Common myeloid progenitor, CD34-positive (primary cell): ENCODE results near the gene CCDC195.

Experiments
- CTCF ChIA-PET: fragments of 350-600 bp; sonication (Branson Sonifier 250); formaldehyde crosslinking; loops from one replicate; lab custom pipeline; 2021; ENCODE audit warnings: antibody characterized with exemption; lab: Charles Lee
- POLR2A ChIA-PET: fragments of 350-600 bp; sonication (Branson Sonifier 250); formaldehyde crosslinking; loops from one replicate; lab custom pipeline; 2021; ENCODE audit warnings: antibody characterized with exemption; lab: Charles Lee
- DNase-seq, 3 donors: peaks; one replicate each; pipeline versions ENCODE4 v3.0.0 to v3.0.0-alpha.2; 2013
- H3K27ac ChIP-seq, 2 experiments: 1 replicate in 1 of 2; 2 replicates in 1 of 2; pipeline ENCODE4 v1.7.0; 2013; ENCODE audit warnings: inconsistent platforms in 2 of 2, low read length in 2 of 2, mild to moderate bottlenecking in 2 of 2, low read depth in 1 of 2, moderate library complexity in 1 of 2; ENCODE audit not compliant: severe bottlenecking in 2 of 2, insufficient read depth in 1 of 2, poor library complexity in 1 of 2
- H3K27me3 ChIP-seq, 5 experiments: replicated peaks in 2 of 5; 1 replicate in 3 of 5; 2 replicates in 2 of 5; pipeline versions ENCODE4 v1.6.1 to v1.7.0; 2013; ENCODE audit warnings: low read length in 4 of 5, mild to moderate bottlenecking in 2 of 5, moderate library complexity in 2 of 5, inconsistent platforms in 1 of 5; ENCODE audit not compliant: insufficient read depth in 5 of 5, control insufficient read depth in 4 of 5
- H3K36me3 ChIP-seq, 4 experiments: 1 replicate in 2 of 4; 2 replicates in 2 of 4; pipeline versions ENCODE4 v1.6.1 to v1.7.0; 2013; ENCODE audit warnings: low read length in 3 of 4, control low read depth in 1 of 4, mild to moderate bottlenecking in 1 of 4; ENCODE audit not compliant: control insufficient read depth in 4 of 4, insufficient read depth in 4 of 4
- H3K4me1 ChIP-seq, 4 experiments: 1 replicate in 3 of 4; 2 replicates in 1 of 4; pipeline versions ENCODE4 v1.6.1 to v1.7.1; 2013; ENCODE audit warnings: low read length in 3 of 4, mild to moderate bottlenecking in 3 of 4, control low read depth in 1 of 4, inconsistent platforms in 1 of 4, moderate library complexity in 1 of 4; ENCODE audit not compliant: control insufficient read depth in 4 of 4, insufficient read depth in 4 of 4; ENCODE audit errors: control extremely low read depth in 1 of 4
- H3K4me3 ChIP-seq, 7 experiments: 1 replicate in 4 of 7; 2 replicates in 3 of 7; pipeline versions ENCODE4 v1.5.1 to v1.7.0; 2013; ENCODE audit warnings: mild to moderate bottlenecking in 7 of 7, low read length in 6 of 7, moderate library complexity in 6 of 7, inconsistent platforms in 2 of 7, low read depth in 2 of 7, control low read depth in 1 of 7; ENCODE audit not compliant: insufficient read depth in 4 of 7, control insufficient read depth in 1 of 7; ENCODE audit errors: extremely low read depth in 1 of 7
- H3K9me3 ChIP-seq, 5 experiments: 1 replicate in 4 of 5; 2 replicates in 1 of 5; pipeline versions ENCODE4 v1.6.1 to v1.7.1; 2013; ENCODE audit warnings: low read length in 4 of 5, mild to moderate bottlenecking in 2 of 5, inconsistent platforms in 1 of 5, low read depth in 1 of 5, moderate library complexity in 1 of 5; ENCODE audit not compliant: control insufficient read depth in 4 of 5, insufficient read depth in 2 of 5; ENCODE audit errors: control extremely low read depth in 1 of 5
- WGBS: methylation state at CpG from one replicate; pipeline ENCODE4 v1.1.5; 2013; ENCODE audit not compliant: insufficient coverage; 5-methylcytosine and 5-hydroxymethylcytosine counted together

CCDC195 gene

DNA sequence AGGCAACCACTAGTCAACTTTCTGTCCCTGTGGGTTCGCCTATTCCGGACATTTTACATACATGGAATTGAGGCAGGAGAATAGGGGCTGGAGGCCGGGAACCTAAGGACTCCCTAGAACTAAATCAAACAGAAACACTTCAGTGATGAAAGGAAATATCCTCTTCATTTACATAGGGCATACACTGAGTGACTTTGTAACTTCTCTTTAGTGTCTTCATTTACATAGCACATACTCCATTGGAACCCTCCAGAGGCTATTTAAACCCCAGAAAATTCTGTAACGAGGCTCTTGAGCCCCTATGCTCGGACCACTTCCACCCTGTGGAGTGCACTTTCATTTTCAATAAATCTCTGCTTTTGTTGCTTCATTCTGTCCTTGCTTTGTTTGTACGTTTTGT, 56.5 kb downstream of the CCDC195 start:
- CTCF ChIA-PET = no interaction called here
- DNase-seq = no peak
- H3K4me3 ChIP-seq = no peak overlapping the region
- no peaks in the 10 kb centered on the region for H3K27me3 ChIP-seq
- no peaks in the 10 kb centered on the region for H3K4me1 ChIP-seq
- WGBS = 100% methylated on average over 6 of the region's 6 CpGs
- no peak overlapping the region for H3K27ac ChIP-seq
- no peaks in the 10 kb centered on the region for H3K36me3 ChIP-seq
- POLR2A ChIA-PET = no interaction called here
- H3K9me3 ChIP-seq = peaks cover 0 to 10% (median 3%) of the 10 kb centered on the region in 5 experiments

DNA sequence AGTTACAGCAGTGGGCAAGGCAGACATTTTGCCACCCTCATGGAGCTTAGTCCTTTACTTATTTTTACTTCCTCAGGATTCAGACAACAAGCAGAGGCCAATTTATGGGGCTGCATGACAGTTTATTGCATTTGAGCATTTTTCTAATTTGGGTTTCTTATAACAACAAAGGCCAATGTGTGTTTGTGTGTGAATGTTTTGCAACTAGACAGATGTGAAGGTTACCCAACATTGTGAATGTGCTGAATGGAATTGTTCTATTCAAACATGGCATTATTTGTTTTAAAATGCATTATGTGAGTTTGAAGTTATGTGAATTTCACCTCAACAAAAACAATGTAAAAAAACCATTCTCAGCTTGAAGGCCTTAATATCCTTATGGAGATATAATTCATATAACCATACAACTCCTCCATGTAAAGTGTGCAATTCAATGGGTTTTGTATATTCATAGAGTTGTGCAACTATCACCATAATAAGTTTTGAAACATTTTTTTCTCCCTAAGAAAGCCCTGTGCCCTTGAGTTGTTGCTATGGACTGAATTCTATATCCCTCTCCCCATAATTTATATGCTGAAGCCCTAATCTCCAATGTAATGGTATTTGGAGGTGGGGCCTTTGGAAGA, 57.3 kb downstream of the CCDC195 start:
- Histone ChIP-seq H3K27me3 (no peaks in the 10 kb centered on the region), H3K36me3 (no peaks in the 10 kb centered on the region), H3K9me3 (peaks cover 0 to 7% (median 3%) of the 10 kb centered on the region in 5 experiments), H3K4me3 (no peak overlapping the region), H3K4me1 (no peaks in the 10 kb centered on the region), H3K27ac (no peak overlapping the region)
- POLR2A ChIA-PET = no interaction called here
- DNase-seq = no peak
- CTCF ChIA-PET = interaction anchor here (1.2 kb wide), 1 partner anchor 8 kb away, joined by 3 read pairs; no protein-coding TSS in a partner anchor

DNA sequence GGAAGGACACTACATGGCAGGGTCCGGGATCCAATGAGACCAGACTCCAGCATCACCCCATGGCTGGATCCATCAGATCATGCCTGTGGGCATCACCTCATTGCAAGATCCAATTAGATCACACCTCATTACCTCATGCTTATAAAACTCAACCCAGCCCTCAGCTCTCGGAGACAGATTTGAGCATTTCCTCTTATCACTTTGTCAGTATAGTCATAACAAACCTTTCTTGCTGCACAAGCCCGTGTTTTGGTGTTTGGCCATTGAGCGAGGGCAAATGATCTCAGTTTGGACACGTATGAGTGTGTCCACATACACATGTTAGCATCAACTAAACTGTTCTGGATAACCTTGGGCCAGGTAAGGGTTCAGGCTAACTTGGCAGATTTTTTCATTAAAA, 58.8 kb downstream of the CCDC195 start:
- Histone ChIP-seq H3K27ac (no peak overlapping the region), H3K27me3 (no peaks in the 10 kb centered on the region), H3K4me1 (no peaks in the 10 kb centered on the region), H3K36me3 (no peaks in the 10 kb centered on the region), H3K4me3 (no peak overlapping the region), H3K9me3 (peaks cover 0 to 4% (median 2%) of the 10 kb centered on the region in 5 experiments)
- no peak for DNase-seq
- WGBS = 98% methylated on average over 4 of the region's 5 CpGs
- CTCF ChIA-PET = interaction anchor here (1.8 kb wide), 1 partner anchor 11 kb away, joined by 5 read pairs; no protein-coding TSS in a partner anchor
- POLR2A ChIA-PET = no interaction called here

DNA sequence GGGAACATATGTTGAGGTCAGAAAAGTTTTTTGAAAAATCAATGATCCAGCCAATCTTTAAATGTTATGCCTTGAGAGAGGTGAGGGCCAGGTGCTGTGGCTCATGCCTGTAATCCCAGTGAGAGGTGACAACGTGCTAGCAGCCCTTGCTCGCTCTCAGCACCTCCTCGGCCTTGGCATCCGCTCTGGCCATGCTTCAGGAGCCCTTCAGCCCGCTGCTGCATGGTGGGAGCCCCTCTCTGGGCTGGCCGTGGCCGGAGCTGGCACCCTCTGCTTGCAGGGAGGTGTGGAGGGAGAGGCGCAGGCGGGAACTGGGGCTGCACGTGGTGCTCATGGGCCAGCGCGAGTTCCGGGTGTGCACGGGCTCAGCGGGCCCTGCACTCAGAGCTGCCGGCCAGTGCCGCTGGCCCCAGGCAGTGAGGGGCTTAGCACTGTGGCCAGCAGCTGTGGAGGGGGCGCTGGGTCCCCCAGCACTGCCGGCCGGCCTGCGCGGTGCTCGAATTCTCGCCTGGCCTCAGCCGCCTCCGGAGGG, 61.1 kb downstream of the CCDC195 start:
- H3K9me3 ChIP-seq = peaks cover 0 to 2% (median 0%) of the 10 kb centered on the region in 5 experiments
- H3K36me3 ChIP-seq = no peaks in the 10 kb centered on the region
- H3K27ac ChIP-seq = no peak overlapping the region
- DNase-seq = no peak
- H3K4me1 ChIP-seq = no peaks in the 10 kb centered on the region
- ChIA-PET POLR2A (no interaction called here), CTCF (no interaction called here)
- H3K4me3 ChIP-seq = no peak overlapping the region
- H3K27me3 ChIP-seq = no peaks in the 10 kb centered on the region
- 95% methylated on average over 15 of the region's 26 CpGs for WGBS
